ENCODE results near the gene KRT81. TPM values are rescaled to one million over a fixed set of nuclear protein-coding genes. Genes with fewer than 3 reads are reported as not detected.
"Not testable (repeated sequence)": the region's sequence is repeated elsewhere in the genome, so short reads cannot be mapped to it uniquely, and the experiment has no call there.

The KRT81 gene
- polyA plus RNA-seq, 1 experiment: 2.3 TPM

DNA sequence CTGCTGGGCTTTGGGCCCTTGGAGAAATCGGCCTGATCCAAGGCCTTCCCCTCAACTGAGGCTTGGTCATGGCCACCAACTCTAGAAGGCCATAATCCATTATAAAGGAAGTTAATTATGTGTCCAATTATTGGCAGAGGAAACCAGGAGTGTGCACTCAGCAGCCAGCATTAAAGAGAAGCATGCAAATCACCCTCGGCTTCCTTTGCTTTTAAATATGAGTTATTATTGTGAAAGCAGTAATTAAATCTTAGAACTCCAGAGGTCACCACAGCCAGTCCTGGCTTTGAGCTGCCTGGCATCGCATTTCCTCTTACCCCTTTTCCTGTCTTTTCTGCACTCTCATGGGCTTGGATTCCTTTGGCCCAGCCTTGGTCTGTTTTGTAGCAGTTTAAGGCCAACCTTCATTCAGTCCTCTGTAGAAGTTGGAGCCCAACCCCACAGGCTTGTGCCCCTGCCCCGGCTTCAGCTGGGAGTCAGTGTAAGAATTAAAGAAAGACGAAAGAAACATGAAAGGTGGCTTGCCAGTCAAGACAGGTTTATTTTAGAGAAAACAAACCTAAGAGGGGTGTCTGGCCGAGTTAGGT, 31.6 kb downstream of the KRT81 start:
- ChIA-PET CTCF (interaction anchor here (1.1 to 3.0 kb wide), 4 partner anchors 18 to 68 kb away, joined by 3 to 15 read pairs (median 6); no protein-coding TSS in a partner anchor), POLR2A (no interaction called here)
- no peak for TF ChIP-seq CTCF (IDR thresholded peaks at IDR 0.05; ENCODE audit: low read depth, low read length)
- Histone ChIP-seq H3K27ac (ENCODE audit: low read depth, low read length) (no peak overlapping the region), H3K27me3 (ENCODE audit: control insufficient read depth, insufficient read depth, low read length) (peaks cover 51% of the 10 kb centered on the region), H3K9me3 (ENCODE audit: control insufficient read depth, insufficient read depth, low read length) (peaks cover 7% of the 10 kb centered on the region), H3K4me3 (ENCODE audit: low read depth, low read length) (no peak overlapping the region)
- no peak for DNase-seq (ENCODE audit: low read depth, low spot score)

GRCh38 chr12:52258335-52258901, 32.9 kb downstream of the KRT81 start:
- TF ChIP-seq CTCF (IDR thresholded peaks at IDR 0.05; ENCODE audit: low read depth, low read length): no peak
- POLR2A ChIA-PET: interaction anchor here (1.5 kb wide), 1 partner anchor 14 kb away, joined by 7 read pairs; no protein-coding TSS in a partner anchor
- Histone ChIP-seq H3K9me3 (ENCODE audit: control insufficient read depth, insufficient read depth, low read length) (peaks cover 7% of the 10 kb centered on the region), H3K4me3 (ENCODE audit: low read depth, low read length) (peak overlapping the region; percentile 17; the same call in 1 of the 2 replicates), H3K27me3 (ENCODE audit: control insufficient read depth, insufficient read depth, low read length) (peaks cover 52% of the 10 kb centered on the region), H3K27ac (ENCODE audit: low read depth, low read length) (no peak overlapping the region)
- DNase-seq (ENCODE audit: low read depth, low spot score): no peak
- CTCF ChIA-PET: interaction anchor here (1.1 to 3.0 kb wide), 4 partner anchors 20 to 101 kb away, joined by 3 to 15 read pairs (median 6); no protein-coding TSS in a partner anchor

- not testable (repeated sequence) for H3K27ac ChIP-seq (ENCODE audit: low read depth, low read length); DNase-seq (ENCODE audit: low read depth, low spot score); H3K9me3 ChIP-seq (ENCODE audit: control insufficient read depth, insufficient read depth, low read length); H3K4me3 ChIP-seq (ENCODE audit: low read depth, low read length)
- CTCF ChIA-PET: interaction anchor here (1.1 to 3.0 kb wide), 2 partner anchors 20 to 100 kb away, joined by 3 to 15 read pairs; no protein-coding TSS in a partner anchor
- H3K27me3 ChIP-seq (ENCODE audit: control insufficient read depth, insufficient read depth, low read length): peaks cover 48% of the 10 kb centered on the region
- POLR2A ChIA-PET: interaction anchor here (1.5 kb wide), 1 partner anchor 14 kb away, joined by 7 read pairs; no protein-coding TSS in a partner anchor
These were observed 33.4 kb downstream of the KRT81 start for GRCh38 chr12:52257922-52258321.

DNA sequence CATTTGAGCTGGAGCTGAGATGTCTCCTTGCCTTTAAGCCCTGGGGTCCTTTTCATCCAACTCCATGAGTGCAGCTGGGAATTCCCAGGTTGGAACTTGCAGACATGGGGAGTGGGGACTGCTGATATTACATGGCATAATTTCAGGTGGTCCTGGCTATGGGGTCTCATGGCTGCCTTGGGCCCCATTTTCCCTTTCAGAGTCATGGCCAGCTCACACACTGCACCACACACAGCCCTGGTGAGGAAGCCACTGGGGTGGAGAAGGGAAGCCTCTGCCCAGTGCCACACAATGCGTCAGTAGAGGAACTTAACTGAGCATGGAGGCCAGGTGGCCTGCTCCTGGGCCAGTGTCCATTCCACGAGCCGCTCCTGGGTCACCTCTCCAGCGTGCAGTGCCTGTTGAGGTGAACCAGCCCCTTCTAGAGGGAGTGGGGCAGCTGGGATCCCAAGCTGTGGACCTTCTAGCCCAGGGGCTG, 34.2 kb downstream of the KRT81 start:
- ChIA-PET POLR2A (no interaction called here), CTCF (interaction anchor here (2.9 kb wide), 1 partner anchor 22 kb away, joined by 16 read pairs; no protein-coding TSS in a partner anchor)
- no peak for DNase-seq (ENCODE audit: low read depth, low spot score)
- H3K9me3 ChIP-seq (ENCODE audit: control insufficient read depth, insufficient read depth, low read length): peaks cover under 1% of the 10 kb centered on the region; the same call in 1 of the 2 replicates
- no peak for TF ChIP-seq CTCF (IDR thresholded peaks at IDR 0.05; ENCODE audit: low read depth, low read length)
- no peak overlapping the region for H3K27ac ChIP-seq (ENCODE audit: low read depth, low read length)
- H3K27me3 ChIP-seq (ENCODE audit: control insufficient read depth, insufficient read depth, low read length): peaks cover 48% of the 10 kb centered on the region
- H3K4me3 ChIP-seq (ENCODE audit: low read depth, low read length): no peak overlapping the region

DNA sequence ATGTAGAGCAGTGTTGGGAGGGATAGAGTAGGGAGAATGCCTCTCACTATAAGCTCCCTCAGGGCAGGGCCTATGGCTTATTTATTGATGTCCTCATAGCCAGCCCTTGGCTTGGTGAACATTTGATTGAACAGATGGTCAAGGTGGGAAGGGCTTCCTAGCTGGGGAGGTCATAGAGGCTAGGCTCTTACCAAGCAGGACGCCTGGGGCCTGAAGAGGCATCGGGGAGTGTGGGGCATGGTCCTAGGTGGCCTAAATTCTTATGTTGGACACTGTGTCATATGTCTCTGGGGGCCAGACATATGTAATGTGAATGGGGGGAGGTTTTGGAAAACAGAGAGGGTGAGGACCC, 34.8 kb downstream of the KRT81 start:
- DNase-seq (ENCODE audit: low read depth, low spot score): no peak
- ChIA-PET CTCF (interaction anchor here (2.9 kb wide), 1 partner anchor 22 kb away, joined by 16 read pairs; no protein-coding TSS in a partner anchor), POLR2A (no interaction called here)
- Histone ChIP-seq H3K27me3 (ENCODE audit: control insufficient read depth, insufficient read depth, low read length) (peaks cover 48% of the 10 kb centered on the region), H3K4me3 (ENCODE audit: low read depth, low read length) (no peak overlapping the region), H3K9me3 (ENCODE audit: control insufficient read depth, insufficient read depth, low read length) (no peaks in the 10 kb centered on the region; the same call in 1 of the 2 replicates), H3K27ac (ENCODE audit: low read depth, low read length) (no peak overlapping the region)
- TF ChIP-seq CTCF (IDR thresholded peaks at IDR 0.05; ENCODE audit: low read depth, low read length): no peak

Data from AG04450 (cell line).